Measurements from ENCODE around the gene PPAT.

- TF ChIP-seq, protein P1, sequence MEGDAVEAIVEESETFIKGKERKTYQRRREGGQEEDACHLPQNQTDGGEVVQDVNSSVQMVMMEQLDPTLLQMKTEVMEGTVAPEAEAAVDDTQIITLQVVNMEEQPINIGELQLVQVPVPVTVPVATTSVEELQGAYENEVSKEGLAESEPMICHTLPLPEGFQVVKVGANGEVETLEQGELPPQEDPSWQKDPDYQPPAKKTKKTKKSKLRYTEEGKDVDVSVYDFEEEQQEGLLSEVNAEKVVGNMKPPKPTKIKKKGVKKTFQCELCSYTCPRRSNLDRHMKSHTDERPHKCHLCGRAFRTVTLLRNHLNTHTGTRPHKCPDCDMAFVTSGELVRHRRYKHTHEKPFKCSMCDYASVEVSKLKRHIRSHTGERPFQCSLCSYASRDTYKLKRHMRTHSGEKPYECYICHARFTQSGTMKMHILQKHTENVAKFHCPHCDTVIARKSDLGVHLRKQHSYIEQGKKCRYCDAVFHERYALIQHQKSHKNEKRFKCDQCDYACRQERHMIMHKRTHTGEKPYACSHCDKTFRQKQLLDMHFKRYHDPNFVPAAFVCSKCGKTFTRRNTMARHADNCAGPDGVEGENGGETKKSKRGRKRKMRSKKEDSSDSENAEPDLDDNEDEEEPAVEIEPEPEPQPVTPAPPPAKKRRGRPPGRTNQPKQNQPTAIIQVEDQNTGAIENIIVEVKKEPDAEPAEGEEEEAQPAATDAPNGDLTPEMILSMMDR (conservative IDR thresholded peaks at IDR 0.05 in 1 of 2, IDR thresholded peaks at IDR 0.05 in 1 of 2; ENCODE audit: extremely low read depth in 1 of 2, insufficient read depth in 1 of 2, low read depth in 1 of 2, low read length in 2 of 2), result no peak
- TF ChIP-seq EZH2 (IDR thresholded peaks at IDR 0.05; ENCODE audit: borderline replicate concordance, low read length), result no peak
These were observed 30.4 kb downstream of the PPAT start for GRCh38 chr4:56405016-56405415.

Measured in mammary epithelial cell (primary cell).